Stimulated activated CD4-positive, alpha-beta T cell treated with anti-CD3 and anti-CD28 coated beads, Interleukin-1b, Interleukin-23, amount 100 ng/mL, for 4 hours (primary cell): ENCODE results near the gene ZBTB7C.

Experiments
- DNase-seq, 2 donors: peaks; one replicate each; pipeline ENCODE4 v3.0.0-alpha.2; 2020; ENCODE audit warnings: low read depth in 2 of 2

Gene ZBTB7C

DNA sequence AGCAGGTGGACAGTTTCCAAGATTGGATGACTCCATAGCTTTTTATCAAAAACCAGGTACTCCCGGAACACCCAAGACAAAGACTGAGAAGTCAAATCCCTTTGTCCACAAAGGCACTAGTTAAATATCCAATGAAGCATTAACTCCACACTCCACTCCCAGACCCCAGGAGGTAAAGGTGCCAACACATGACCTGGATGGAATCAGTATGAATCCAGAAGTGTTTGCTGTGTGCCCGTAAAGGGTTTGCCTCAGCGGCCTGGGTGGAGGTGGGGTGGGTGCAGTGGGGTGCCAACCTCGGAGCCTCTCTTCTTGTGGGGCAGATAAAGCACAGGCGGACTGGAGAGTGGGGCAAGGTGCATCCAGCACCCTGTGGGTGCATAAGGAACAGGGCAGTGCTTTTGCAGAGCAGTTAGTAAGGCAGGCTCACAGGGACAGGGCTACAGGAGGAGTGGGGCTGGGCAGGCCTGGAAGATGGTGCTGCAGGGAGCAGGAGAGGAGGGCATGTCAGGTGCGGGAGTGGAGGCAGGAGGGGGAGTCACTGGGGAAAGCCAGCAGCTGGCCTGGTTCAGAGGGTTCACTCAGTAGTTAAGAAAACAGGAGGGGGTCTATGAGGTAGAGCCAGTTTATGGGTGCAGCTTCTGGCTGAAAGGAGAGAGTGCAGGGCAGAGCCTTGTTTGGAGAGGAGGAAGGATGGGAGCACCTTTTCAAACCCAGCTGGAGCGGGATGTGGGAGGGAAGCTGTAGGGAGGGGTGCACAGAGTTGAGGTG lies 270.3 kb downstream of the ZBTB7C start:
- DNase-seq, result no peak

DNA sequence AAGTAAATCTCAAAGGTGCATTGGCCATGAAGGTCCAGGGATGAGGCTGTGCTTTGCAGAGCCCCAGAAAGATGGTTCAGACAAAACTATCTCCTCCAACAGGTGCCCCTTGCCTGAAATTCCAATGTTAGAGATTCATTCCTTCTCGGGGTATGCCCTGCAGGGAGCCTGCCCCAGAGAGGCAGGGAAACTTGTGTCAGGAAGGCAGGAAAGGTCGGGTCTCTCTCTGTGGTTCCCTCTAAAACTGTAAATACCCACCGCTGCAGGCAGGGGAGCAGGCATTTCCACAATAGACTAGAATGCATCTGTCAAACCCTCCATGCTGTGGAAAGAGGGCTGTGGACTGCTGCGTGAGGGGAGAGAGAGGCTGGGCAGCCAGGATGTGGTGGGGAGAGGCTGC lies 271.0 kb downstream of the ZBTB7C start:
- no peak for DNase-seq

DNA sequence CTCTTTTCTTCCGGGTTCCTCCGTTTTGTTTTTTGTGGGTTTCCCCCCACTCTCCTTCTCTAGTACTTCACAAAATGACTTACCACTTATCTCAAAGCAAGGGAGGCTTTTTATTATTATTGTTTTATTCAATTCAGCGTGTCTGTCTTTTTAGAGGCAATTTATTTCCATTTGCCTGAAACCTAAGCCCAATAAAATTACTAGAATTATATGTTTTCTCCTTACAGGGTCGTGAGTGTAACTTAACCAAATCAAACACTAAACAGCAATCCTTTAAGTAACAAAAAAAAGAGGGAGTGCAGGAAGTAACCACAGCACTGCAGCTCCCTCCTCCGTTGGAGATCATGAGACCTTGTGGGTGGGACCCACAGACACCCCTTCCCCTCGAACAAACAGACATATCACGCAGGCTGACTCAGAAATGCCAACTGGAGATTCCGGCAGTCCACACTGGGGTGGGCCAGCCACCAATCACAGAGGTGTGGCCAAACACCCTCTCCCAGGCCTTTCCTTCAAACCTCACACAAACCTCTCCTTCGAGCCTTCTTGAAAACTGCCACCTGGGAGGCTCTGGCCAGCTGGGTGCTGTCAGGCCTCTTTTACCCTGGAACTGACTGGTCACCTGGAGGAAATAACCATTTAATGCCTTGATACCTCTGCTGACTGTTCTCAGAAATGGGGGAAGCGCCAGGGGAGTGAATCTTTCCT lies 271.7 kb downstream of the ZBTB7C start:
- DNase-seq, result no peak

- no peak for DNase-seq
Measured at GRCh38 chr18:48136827-48137373, 272.3 kb downstream of the ZBTB7C start.

- no peak for DNase-seq
Measured at GRCh38 chr18:48136051-48136826, 272.9 kb downstream of the ZBTB7C start.

DNA sequence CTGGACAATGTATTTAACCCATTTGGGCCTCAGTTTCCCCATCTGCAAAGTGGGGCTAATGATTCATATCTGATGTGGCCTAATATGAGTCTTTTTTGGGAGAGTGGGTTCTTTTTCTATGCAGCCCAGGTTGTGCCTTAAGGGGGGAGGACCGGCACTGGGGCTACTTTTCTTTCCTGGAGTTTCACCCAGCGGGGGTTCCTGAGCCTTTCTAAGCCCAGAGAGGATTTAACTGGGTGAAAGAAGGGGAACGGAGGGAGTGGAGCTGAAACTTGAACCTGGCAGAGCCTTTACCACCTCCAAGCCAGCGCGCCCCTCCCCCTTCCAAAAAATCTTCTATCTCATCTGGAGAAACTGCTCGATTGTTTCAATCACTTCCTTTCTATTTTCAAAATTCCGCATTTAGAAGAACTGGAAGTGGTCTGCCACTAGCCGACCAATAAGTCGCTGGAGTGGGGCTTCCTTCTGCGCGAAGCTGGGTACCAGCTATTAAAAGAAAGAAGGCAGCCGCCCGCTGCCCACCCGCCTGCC lies 273.7 kb downstream of the ZBTB7C start:
- no peak for DNase-seq

- DNase-seq, result no peak
Measured at GRCh38 chr18:48134609-48135008, 274.6 kb downstream of the ZBTB7C start.

GRCh38 chr18:48133671-48134251 lies 275.4 kb downstream of the ZBTB7C start:
- no peak for DNase-seq

DNA sequence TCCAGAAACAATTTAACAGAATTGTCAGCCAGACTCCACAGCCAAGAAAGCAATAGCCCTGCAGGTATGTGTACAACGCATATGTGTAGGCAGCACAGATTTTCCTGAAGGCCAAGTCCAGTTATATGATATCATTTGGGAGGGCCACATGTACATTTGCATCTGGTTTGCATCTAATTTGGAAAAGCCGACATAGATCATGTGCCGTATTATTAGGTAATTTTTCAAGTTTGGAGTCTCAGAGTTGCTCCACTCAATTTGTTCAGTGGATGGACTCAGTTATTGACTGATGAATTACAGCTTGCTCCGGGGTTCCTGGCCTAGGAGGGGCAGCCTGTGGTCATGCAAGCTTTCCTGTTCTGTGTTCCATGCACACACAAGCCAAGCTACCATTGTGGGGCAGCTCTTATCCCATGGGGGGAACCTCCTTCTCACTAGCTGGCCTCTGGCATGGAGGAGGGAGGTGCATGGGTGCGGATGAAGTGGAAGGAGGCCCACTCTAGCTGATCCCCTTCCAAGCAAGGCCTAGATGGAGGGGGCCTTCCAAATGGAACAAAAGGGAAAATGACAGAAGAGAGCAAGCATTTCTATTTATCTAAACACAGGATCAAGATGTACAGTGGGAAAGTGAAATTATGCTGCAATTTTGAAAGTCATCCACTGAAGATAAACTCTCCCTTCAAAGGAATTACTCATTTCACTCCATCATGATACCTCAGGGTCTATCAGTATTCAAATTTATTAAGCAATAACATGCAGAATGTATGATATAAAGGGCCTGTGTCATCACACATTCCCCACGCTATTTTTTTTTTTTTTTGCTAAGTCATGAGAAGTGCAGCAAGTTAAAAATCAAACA lies 276.2 kb downstream of the ZBTB7C start:
- no peak for DNase-seq

- no peak for DNase-seq
Measured at GRCh38 chr18:48131042-48131441, 278.1 kb downstream of the ZBTB7C start.

- no peak for DNase-seq
Measured at GRCh38 chr18:48129621-48130082, 279.5 kb downstream of the ZBTB7C start.

DNA sequence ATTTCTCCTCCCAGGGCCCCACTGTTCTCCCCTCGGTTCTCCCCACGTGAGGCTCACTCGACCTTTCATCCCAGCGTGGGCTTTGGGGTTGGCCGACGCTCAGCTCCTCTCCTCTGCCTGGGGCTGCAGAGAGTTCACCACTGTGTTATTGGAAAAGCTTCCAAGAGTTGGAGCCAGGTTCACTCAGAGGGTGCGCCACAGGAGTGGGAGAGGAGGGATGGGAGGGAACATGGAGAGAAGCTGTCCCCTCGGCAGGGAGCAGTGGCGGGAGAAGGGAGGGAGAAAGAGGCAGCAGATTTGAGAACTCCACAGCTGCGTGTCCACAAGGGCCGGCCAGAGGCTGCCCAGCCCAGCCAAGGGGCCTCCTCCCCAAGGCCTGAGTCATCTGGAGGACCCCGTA lies 281.6 kb downstream of the ZBTB7C start:
- no peak for DNase-seq

DNA sequence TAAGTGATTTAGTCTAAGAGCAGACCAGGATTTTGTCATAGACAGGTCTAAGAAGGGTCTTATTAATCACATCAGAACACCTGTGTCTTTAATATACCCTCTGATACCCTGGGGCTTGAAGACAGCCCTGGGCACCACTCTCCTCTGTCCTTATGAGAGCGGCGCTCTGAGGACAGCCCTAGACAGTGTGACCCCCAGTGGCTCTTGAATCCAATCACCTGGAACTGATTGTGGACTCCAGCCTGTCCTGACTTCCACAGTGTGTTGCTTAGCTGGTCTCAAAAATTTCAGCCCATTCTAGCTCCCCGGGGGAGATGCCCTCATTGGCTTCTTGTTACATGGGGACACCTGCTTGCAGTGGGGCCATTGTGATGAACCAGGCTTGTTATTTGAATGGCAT lies 282.9 kb downstream of the ZBTB7C start:
- no peak for DNase-seq

DNA sequence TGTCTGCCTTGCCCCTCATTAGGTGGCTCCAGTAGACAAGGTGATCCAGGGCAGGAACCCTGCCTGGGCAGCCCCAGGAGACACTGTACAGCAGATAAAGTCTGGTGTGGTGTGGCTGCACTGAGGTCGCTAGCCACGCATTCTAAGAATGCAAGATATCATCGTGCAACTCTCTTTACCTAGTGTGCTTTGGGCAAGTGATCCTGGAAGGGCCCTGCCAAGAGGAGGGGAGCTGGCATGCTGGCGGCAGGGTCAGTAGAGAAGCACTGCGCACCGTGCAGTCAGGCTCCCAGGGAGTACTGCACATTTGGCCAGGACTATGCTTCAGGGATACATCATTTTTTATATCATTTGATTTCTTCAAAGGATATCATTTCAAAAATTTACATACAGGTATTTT lies 283.5 kb downstream of the ZBTB7C start:
- DNase-seq, result no peak

- DNase-seq, result no peak
Measured at GRCh38 chr18:48124857-48125626, 284.1 kb downstream of the ZBTB7C start.

DNA sequence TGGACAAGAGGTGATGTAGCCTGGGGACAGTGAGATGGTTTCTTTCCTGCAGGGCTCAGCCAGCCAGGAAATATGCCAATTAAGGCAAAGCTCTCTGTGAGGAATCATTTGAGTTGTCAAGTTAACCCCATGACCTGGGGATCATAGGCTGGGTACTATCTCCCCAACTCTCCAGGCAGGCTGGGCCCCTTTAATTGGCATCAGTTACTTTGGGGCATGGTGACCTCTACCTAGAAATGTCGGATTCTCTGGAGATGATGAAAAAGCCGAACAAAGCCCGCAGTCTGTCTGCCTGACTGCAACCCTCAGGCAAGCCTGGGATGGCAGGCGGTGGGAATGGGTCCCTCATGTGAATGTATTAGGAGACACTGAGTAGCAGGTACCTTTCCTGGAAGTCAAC lies 285.2 kb downstream of the ZBTB7C start:
- DNase-seq, result no peak

- no peak for DNase-seq
Measured at GRCh38 chr18:48123324-48123723, 285.9 kb downstream of the ZBTB7C start.

DNA sequence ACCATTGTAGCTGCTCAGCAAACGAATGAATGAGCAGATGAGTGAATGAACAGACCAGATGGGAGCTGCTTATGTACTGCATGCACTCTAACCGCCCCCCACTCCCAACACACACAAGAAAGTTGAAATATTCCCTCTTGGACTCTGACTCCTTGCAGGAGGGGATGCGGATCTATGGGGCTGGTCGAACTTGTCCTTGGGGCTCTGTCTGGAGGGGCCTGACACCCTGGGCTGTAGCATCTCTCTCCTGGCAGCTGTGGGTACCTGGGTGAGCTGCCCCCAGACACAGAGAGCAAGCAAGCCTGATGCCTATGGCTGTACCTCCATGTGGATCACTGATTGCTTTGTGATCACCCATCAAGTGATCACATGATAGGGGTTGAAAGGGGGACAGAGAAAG lies 286.4 kb downstream of the ZBTB7C start:
- DNase-seq, result no peak

DNA sequence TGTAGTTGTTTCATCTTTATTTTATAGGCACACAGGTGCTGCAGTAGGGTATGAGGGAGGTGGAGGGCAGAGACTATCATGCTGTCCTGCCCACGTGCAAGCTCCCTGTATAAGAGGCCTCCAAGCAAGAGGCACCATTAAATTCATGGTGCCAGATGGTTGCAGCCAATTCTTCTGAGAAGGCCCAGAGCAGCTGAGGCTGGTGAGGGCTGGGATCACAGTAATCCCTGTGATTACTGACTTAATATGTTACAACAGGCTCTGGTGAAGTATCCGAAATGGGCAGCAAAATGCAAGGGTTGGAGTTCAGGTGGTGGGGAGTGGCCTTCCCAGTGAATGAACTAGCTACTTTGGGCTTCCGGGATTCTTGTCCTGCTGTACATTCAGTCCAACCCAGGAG lies 286.8 kb downstream of the ZBTB7C start:
- DNase-seq, result no peak

DNA sequence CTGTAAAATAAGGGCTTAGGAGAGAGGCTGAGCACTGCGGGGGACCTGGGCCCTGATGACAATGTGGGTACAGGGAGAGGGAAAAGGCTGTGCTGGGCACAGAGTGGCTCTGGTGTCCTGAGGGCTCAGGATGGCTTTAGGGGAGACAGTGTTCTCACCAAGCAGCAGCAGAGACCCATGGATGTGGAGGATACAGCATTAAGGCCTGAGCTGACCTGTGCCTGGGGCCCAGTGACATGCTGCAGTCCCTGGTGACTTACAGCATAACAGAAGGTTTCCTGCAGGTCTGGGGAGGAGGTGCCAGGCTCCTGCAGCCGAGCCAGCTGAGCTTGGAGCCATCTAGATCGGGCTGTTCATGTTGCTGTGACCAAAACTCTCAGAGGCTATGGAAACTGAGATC lies 287.4 kb downstream of the ZBTB7C start:
- no peak for DNase-seq
